Measurements from ENCODE around the gene RRM1.

- TF ChIP-seq CTCF (IDR thresholded peaks at IDR 0.05) (no peak), ZFX (IDR thresholded peaks at IDR 0.05; ENCODE audit: borderline replicate concordance) (no peak)
These were observed 72.7 kb downstream of the RRM1 start for GRCh38 chr11:4167292-4167691.
